Activated CD4-positive, alpha-beta T cell treated with anti-CD3 and anti-CD28 coated beads for 1 hour (primary cell): Measurements from ENCODE around the gene UCK2.

Experiments used
- DNase-seq: peaks from one replicate; pipeline ENCODE4 v3.0.0-alpha.2; 2020

UCK2 gene

GRCh38 chr1:165884009-165884689 lies 56.7 kb downstream of the UCK2 start:
- no peak for DNase-seq

- no peak for DNase-seq
These were observed 57.4 kb downstream of the UCK2 start for GRCh38 chr1:165884690-165885304.

GRCh38 chr1:165885305-165885694 lies 57.9 kb downstream of the UCK2 start:
- DNase-seq = no peak

GRCh38 chr1:165886193-165886592 lies 58.8 kb downstream of the UCK2 start:
- DNase-seq = no peak

GRCh38 chr1:165886983-165887382 lies 59.6 kb downstream of the UCK2 start:
- DNase-seq = no peak

GRCh38 chr1:165887877-165888551 lies 60.6 kb downstream of the UCK2 start:
- DNase-seq = no peak

- no peak for DNase-seq
These were observed 61.1 kb downstream of the UCK2 start for GRCh38 chr1:165888552-165888920.

- no peak for DNase-seq
These were observed 63.3 kb downstream of the UCK2 start for GRCh38 chr1:165890684-165891083.

GRCh38 chr1:165891111-165891860 lies 63.9 kb downstream of the UCK2 start:
- no peak for DNase-seq

- DNase-seq = no peak
These were observed 65.5 kb downstream of the UCK2 start for GRCh38 chr1:165892935-165893334.

GRCh38 chr1:165893507-165893906 lies 66.1 kb downstream of the UCK2 start:
- no peak for DNase-seq

- no peak for DNase-seq
These were observed 67.2 kb downstream of the UCK2 start for GRCh38 chr1:165894591-165894990.

GRCh38 chr1:165895451-165895871 lies 68.0 kb downstream of the UCK2 start:
- DNase-seq = no peak

GRCh38 chr1:165896277-165896676 lies 68.9 kb downstream of the UCK2 start:
- no peak for DNase-seq

GRCh38 chr1:165897326-165898303 lies 70.2 kb downstream of the UCK2 start:
- DNase-seq = no peak

- DNase-seq = no peak
These were observed 71.4 kb downstream of the UCK2 start for GRCh38 chr1:165898837-165899236.

GRCh38 chr1:165899461-165899941 lies 72.1 kb downstream of the UCK2 start:
- DNase-seq = no peak

- no peak for DNase-seq
These were observed 73.4 kb downstream of the UCK2 start for GRCh38 chr1:165900576-165901380.

- DNase-seq = no peak
These were observed 75.2 kb downstream of the UCK2 start for GRCh38 chr1:165902565-165902964.

- DNase-seq = no peak
These were observed 76.3 kb downstream of the UCK2 start for GRCh38 chr1:165903672-165904071.

- DNase-seq = no peak
These were observed 77.5 kb downstream of the UCK2 start for GRCh38 chr1:165904948-165905347.
